Epithelial cell of proximal tubule (primary cell): Measurements from ENCODE around the gene TLE6. TPM values are rescaled to one million over a fixed set of nuclear protein-coding genes. Genes with fewer than 3 reads are reported as not detected.

ENCODE experiments used
- DNase-seq: peaks from one replicate; pipeline ENCODE4 v3.0.0-alpha.2; 2011; ENCODE audit warnings: low read depth
- H3K4me3 ChIP-seq: 2 replicates; pipeline ENCODE4 v1.5.1; 2011; ENCODE audit warnings: low read depth, mild to moderate bottlenecking, low read length
- total RNA-seq: library from RNA; depleted of rRNA; stranded (reverse); fragments of >200 nt; gene quantifications from 2 replicates; pipeline ENCODE4 v1.2.3, GENCODE V29; 2015
- TF ChIP-seq, protein P1 (sequence below): conservative IDR thresholded peaks from 2 replicates; pipeline ENCODE4 v1.5.1; 2012; ENCODE audit warnings: low read depth, mild to moderate bottlenecking, low read length

Gene TLE6
- total RNA-seq, 1 donor from 2014 or later = 0.58 TPM

DNA sequence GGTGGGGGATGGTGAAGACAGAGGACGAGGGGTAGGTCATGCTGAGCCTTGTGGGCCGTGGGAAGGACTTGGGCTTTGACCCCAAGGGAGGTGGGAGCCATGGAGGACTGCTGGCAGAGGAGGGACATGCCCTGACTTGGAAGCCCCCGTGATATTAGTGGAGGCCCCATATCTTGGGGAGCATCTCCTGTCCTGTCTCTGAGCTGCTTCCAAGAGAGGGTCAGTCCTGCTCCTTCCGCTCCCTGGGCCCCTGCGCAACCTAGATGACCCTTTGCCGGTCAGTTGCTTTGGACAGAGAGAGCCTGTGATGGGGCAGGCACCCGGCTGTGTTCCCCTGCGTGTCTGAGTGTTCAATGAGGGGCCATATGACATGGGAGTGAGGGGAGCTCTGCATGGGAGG is 5.2 kb downstream of the TLE6 start:
- DNase-seq = no peak
- no peak overlapping the region for H3K4me3 ChIP-seq
- TF ChIP-seq, protein P1, sequence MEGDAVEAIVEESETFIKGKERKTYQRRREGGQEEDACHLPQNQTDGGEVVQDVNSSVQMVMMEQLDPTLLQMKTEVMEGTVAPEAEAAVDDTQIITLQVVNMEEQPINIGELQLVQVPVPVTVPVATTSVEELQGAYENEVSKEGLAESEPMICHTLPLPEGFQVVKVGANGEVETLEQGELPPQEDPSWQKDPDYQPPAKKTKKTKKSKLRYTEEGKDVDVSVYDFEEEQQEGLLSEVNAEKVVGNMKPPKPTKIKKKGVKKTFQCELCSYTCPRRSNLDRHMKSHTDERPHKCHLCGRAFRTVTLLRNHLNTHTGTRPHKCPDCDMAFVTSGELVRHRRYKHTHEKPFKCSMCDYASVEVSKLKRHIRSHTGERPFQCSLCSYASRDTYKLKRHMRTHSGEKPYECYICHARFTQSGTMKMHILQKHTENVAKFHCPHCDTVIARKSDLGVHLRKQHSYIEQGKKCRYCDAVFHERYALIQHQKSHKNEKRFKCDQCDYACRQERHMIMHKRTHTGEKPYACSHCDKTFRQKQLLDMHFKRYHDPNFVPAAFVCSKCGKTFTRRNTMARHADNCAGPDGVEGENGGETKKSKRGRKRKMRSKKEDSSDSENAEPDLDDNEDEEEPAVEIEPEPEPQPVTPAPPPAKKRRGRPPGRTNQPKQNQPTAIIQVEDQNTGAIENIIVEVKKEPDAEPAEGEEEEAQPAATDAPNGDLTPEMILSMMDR = no peak

DNA sequence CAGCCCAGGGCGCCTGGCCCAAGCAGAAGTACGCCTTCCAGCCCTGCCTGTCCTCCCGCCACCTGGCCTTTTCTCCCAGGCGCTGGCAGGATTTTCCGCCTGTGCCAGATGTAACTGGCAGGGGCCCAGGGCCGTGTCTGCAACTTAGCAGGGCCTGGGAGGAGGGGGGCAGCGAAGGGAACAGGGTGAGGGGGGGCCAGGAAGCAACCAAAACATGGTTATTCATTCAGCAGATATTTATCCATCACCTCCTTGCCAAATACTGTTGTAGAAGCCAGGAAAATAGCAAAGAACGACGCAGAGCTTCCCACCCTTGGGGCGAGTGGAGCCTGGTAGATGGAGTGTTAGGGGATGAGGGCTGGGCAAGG is 5.6 kb downstream of the TLE6 start:
- TF ChIP-seq, protein P1 = no peak
- no peak overlapping the region for H3K4me3 ChIP-seq
- DNase-seq = no peak

DNA sequence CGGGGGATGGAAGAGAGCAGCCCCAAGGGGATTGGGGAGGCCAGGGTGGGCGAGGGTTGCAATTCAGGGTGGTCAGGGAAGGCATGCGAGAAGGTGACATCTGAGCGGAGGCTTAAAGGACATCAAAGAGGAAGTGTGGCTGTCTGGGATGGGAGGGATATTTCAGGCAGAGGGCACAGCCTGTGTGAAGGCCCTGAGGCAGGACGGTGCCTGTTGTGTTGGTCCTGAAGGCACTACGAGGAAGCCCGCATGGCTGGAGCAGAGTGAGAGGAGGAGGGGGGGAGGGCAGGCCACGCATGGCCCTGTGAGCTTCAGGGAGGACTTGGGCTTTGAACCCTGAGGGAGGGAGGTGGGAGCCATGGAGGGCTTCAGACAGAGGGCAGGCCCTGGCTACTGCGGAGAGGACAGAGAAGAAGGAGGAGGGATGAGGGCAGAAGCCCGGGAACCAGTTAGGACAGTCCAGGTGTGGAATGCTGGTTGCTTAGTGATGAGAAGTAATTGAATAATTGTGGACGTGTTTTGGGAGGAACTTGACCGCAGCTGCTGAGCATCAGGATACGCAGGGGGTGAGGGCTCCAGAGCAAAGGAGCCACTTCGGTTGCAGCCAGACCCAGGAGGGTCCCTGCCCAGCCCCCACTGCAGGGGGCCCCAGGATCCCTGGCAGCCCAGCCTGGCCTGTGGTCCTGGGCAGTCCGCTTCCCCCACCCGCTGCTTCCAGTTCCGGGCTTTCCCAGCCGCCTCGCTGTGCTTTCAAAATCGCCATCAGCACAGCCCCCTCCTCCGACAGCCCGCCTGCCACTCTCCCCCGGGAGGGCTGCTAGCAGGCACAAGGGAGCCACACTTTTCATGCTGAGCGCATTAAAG is 6.2 kb downstream of the TLE6 start:
- no peak overlapping the region for H3K4me3 ChIP-seq
- TF ChIP-seq, protein P1 = no peak
- DNase-seq = no peak

DNA sequence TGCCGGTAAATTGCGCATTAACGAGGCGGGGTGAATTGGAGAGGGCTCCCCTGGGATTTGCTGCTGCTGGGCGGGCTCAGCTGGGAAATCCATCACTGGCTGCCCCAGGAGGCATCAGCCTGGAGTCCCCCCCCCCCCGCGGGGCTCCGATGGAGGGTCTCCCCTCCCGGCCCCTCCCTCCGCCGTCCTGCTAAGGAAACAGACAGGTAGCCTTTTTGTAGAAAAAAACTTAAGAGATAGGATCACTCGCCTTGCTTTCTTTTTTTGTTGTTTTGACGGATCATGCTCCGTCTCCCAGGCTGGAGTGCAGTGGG is 6.8 kb downstream of the TLE6 start:
- TF ChIP-seq, protein P1 = no peak
- DNase-seq = no peak
- no peak overlapping the region for H3K4me3 ChIP-seq

DNA sequence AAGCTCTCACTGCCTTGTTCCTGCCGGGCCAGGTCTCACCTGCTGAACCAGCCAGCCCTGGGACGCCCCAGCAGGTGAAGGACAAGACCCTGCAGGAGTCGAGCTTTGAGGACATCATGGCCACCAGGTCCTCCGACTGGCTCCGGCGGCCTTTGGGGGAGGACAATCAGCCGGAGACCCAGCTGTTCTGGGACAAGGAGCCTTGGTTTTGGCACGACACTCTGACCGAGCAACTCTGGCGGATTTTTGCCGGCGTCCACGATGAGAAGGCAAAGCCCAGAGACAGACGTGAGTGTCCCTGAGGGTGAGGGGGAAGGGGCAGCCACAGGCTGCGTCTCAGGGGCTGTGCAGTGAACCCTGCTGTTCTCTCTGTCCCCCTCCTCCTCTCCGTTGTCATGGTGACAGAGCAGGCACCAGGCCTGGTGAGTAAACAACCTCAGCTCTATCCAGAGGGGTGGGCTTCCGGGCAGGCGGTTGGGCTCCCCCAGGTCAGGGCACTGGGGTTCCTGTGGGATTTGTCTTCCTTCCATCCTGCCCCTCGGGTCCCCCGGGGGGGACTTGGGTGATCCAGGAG is 9.7 kb downstream of the TLE6 start:
- no peak overlapping the region for H3K4me3 ChIP-seq
- TF ChIP-seq, protein P1 = no peak
- DNase-seq = no peak

DNA sequence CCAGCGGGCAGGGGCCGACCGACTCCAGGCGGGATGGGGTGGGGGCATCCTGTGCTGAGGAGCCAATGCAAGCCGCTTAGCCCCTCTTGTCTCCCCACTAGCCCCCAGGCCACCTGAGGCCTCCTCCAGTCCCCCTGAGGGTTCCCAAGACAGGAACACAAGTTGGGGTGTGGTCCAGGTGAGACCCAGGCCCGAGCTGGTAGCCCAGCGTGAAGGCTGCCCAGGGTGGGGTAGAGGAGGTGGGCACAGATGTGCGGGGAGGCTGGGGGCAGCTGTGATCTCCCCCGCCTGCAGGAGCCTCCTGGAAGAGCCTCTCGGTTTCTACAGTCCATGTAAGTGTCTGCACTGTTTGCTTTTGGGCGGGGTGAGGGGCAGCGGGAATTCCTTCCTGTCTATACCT is 10.4 kb downstream of the TLE6 start:
- H3K4me3 ChIP-seq = no peak overlapping the region
- TF ChIP-seq, protein P1 = no peak
- DNase-seq = no peak

DNA sequence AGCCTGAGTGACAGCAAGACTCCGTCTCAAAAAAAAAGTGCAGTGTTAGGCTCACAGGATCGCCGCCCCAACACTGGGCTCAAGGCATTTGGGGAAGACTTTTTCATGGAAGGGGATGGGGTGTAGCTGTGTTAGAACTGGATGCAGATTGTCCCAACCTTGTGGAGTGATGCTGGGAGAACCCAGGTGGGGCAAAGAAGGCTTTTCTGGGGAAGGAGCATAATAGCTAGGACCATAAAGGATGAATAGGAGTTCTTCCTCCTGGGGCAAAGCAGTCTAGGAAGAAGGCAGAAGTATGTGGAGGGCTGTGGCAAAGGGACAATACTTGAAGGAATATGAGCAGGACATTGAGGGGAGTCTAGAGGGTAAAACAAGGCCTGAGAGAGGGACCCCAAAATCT is 11.2 kb downstream of the TLE6 start:
- no peak for DNase-seq
- TF ChIP-seq, protein P1 = no peak
- H3K4me3 ChIP-seq = no peak overlapping the region
